Lower leg skin (tissue), 3 donors: Measurements from ENCODE around the gene CTIF.

Source experiments
- POLR2A ChIP-seq, 2 donors: fragments of 450-650 bp; IDR thresholded peaks; one replicate each; pipeline ENCODE4 v1.6.1; 2016 to 2017; ENCODE audit warnings: antibody characterized with exemption in 2 of 2, mild to moderate bottlenecking in 1 of 2, moderate library complexity in 1 of 2
- TF ChIP-seq, protein P1 (sequence below), 3 donors: fragments of 450-650 bp; IDR thresholded peaks; one replicate each; pipeline ENCODE4 v1.5.1; 2016; ENCODE audit warnings: antibody characterized with exemption in 3 of 3, mild to moderate bottlenecking in 3 of 3, moderate library complexity in 2 of 3

DNA sequence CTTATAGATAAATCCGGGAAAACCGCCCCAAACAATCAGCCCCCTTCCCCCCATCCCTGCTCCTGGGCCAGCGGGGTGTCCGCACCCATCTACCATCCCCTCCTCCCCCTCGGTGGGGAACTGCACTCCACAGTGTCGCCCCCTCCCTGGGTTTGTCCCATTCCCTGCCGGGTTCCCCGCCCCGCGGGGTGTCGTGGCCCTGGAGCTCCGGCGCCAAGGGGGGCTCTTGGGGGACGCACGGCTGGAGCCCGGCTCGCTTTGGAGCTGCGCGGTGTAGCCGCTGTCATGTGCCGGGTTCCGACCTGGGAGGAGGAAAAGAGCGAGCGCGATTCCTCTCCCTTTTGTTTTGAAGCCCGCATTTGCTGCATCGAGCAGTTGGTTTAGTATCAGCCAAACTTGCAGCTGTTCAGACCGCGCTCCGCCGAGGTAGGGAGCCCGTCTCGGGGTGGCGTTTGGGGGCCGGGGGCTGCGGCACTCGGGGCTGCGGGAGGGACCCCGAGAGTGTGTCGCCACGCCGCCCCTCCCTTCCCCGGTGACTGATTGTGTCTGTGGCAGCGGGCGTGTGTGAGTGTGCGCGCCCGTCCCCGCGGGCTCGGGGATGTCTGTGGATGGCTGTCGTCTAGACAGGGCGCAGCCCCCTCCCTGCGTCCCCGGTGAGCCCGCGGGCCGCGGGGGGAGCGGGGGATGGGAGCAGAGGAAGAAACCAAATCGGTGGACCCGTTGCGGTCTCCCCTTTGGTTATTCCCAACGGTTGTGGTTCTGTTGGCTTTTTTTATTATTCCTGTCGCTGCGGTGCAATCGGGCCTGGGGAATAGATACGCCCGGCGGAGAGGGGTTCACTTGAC is 797 bp downstream of the CTIF start:
- TF ChIP-seq POLR2A (IDR thresholded peaks at IDR 0.05), result no peak
- TF ChIP-seq, protein P1, sequence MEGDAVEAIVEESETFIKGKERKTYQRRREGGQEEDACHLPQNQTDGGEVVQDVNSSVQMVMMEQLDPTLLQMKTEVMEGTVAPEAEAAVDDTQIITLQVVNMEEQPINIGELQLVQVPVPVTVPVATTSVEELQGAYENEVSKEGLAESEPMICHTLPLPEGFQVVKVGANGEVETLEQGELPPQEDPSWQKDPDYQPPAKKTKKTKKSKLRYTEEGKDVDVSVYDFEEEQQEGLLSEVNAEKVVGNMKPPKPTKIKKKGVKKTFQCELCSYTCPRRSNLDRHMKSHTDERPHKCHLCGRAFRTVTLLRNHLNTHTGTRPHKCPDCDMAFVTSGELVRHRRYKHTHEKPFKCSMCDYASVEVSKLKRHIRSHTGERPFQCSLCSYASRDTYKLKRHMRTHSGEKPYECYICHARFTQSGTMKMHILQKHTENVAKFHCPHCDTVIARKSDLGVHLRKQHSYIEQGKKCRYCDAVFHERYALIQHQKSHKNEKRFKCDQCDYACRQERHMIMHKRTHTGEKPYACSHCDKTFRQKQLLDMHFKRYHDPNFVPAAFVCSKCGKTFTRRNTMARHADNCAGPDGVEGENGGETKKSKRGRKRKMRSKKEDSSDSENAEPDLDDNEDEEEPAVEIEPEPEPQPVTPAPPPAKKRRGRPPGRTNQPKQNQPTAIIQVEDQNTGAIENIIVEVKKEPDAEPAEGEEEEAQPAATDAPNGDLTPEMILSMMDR (IDR thresholded peaks at IDR 0.05), result no peak
